HG03045 (cell line): ENCODE measurements around the gene ATOH7.
"Not testable (repeated sequence)": the region's sequence is repeated elsewhere in the genome, so short reads cannot be mapped to it uniquely, and the experiment has no call there.

ENCODE experiments used
- ATAC-seq: cut with Tn5 transposase; IDR thresholded peaks from one replicate; pipeline ENCODE4 v1.9.1; 2021; ENCODE audit warnings: mild to moderate bottlenecking, moderate library complexity; ENCODE audit not compliant: unreplicated experiment

ATOH7 gene

GRCh38 chr10:68231817-68232251 lies at the start of gene ATOH7:
Gene ATOH7, minus strand, starts transcription at chr10:68232113. Its CDS starts 436 bp downstream, at chr10:68231677.
- ATAC-seq, result no peak

- no peak for ATAC-seq
These were observed 48.8 kb upstream of the ATOH7 start for GRCh38 chr10:68280758-68281157.

- ATAC-seq, result not testable (repeated sequence)
These were observed 47.2 kb upstream of the ATOH7 start for GRCh38 chr10:68278906-68279753.

GRCh38 chr10:68277814-68278213 lies 45.9 kb upstream of the ATOH7 start:
- not testable (repeated sequence) for ATAC-seq

GRCh38 chr10:68276224-68276623 lies 44.3 kb upstream of the ATOH7 start:
- ATAC-seq, result no peak

DNA sequence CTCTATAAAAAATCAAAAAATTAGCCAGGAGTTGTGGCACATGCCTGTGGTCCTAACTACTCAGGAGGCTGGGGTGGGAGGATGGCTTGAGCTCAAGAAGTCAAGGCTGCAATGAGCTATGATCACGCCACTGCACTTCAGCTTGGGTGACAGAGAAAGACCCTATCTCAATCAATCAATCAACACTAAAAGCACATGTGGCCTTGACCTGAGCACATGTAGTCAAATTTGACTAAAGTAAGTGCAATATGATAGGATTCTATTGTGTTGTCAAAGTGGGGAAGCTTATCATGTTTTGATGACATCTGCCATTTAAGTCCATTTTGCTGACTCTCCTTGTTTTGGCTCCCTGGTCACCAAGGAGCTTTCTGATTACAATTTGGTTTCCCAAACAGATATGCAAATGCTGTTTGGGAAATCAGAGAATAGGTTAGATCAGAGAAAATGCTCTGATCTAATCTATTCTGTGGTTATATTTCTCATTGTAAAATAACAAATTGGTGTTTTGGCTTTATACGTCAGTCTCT lies 43.8 kb upstream of the ATOH7 start:
- no peak for ATAC-seq

GRCh38 chr10:68272833-68273232 lies 40.9 kb upstream of the ATOH7 start:
- ATAC-seq, result no peak

DNA sequence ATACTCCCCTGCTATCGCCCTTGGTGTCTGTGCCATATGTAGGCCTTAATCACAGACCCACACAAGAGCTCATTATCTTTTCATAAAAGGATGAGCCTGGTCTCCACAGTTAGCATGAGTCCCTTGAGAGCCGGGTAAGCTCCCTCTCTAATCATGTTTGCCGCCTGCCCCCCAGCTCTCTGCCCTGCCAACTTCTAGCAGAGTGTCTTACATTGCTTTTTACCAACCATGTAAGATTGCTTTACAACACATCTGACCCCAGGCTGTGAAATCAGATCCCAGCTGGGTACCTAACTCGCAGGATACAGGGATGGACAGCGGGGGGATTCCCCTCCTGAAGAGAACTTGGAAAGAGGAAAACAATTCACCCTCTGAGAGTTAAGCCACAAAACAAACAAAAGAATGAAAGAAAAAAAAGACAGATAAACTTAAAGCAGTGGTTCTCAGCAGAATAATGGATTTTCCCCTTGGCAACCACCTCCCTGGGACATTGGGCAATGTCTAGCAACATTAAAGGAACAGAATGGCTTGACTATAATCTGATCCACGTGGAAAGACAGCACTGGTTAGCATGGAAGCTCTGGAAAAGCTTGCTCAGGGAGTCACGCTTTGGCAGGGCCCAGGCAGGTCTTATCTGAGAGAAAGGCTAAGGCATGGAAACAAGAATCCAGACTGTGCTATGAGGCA lies 39.4 kb upstream of the ATOH7 start:
- ATAC-seq, result no peak

GRCh38 chr10:68269562-68270290 lies 37.8 kb upstream of the ATOH7 start:
- ATAC-seq, result no peak

DNA sequence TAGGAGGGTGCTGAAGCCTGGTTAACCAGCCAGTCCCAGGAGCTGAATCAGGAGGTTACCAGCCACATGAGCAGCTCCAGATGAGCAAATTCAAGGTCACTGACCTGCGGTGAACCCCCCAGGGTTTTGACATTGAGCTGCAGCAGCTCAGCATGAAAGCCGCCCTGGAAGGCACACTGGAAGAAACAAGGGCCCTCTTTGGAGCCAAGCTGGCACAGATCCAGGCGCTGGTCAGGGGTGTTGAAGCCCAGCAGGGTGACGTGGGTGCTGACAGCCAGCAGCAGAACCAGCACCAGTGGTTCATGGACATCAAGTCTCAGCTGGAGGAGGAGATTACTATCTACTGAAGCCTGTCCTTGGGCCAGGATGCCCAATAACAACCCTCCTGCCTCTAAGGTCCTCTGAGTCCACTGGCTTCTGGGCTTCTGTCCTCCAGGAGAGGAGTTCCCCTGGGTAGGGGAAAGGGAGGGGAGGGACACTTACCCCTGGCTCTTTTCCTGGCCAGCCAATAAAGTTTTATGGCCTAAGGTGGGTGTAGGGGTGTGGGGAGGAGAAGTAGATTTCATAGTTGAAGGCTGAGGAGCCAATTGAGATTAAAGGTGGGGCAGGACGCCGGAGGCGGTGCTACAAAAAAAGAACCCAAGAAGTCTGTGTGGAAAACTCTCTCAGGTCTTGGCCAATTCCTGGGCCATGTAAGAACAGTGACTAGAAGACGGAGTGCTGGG lies 29.4 kb upstream of the ATOH7 start:
- no peak for ATAC-seq

GRCh38 chr10:68253346-68253745 lies 21.4 kb upstream of the ATOH7 start:
- no peak for ATAC-seq

DNA sequence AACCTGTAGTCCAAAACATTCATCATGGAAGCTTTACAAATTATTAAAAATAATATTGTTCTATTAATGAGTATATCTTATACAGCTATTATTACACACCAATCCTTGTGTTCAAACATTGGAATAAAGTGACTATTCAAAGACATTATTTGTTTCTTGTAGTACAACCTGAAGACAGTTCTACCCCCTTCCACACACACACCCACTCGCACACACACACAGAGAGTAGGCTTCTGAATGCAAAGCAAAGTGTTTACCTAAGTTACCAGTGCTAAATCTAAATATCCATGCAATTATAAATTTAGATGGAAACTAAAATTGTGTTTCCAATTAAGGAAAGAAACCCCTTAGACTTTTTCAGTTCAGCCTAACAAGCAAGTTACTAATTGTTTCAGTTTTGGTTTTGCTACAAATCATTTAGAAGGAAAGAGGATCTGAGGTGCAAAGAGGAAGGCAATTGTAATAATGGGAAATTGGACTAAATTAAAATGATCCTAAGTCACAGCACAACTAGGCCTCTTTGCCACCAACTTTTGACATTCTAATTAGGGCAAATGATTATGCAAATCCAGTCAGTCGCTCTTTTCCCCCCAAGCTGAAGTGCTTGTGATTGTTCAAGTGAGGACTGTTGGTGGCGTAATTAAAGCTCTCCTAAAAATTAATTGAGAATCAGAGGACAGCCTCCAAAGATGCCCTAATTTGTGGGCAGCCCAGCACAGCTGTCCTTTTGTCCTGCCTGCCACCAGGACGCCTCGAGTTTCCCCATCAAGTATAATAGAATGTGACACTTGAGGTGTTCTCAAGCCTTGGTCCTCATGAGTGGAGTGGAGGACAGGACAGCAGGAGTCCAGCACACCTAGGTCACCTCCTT lies 19.9 kb upstream of the ATOH7 start:
- no peak for ATAC-seq

DNA sequence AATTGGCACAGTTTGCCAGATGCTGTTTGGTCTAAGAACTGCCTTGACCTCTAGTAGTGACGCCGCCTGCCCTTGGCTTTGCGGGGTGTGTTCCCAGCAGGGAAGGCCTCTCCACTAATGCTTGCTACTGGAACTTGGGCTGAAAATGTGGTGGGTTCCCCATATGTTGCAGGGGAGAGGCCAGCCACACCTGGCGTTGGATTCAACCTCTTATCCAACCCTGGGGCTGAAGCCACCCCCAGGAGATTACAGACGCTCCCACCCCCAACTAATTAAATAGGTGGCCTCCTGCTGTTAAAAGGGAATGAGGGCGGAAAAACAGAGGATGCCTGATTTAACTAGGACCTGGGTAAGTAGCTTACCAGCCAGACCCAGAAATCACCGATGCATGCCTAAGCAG lies 19.2 kb upstream of the ATOH7 start:
- ATAC-seq, result no peak

DNA sequence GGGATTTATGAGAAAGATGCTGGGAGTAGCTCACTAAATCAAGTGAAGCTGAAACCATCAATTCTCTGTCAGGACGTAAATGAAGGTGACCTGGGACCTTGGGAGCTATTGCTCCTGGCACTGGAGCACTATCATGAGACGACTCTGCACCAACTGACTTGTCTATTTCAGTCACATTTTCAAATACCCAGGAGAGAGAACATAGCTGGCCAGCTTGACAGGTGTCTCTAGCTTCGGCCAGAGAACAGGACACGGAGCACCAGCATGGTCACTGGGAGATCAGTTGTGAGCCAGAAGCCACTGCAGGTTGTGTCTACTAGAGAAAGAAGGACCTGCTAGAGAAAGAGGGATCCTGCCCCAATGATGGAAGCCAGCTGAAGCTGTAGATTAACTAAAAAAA lies 17.4 kb upstream of the ATOH7 start:
- no peak for ATAC-seq

DNA sequence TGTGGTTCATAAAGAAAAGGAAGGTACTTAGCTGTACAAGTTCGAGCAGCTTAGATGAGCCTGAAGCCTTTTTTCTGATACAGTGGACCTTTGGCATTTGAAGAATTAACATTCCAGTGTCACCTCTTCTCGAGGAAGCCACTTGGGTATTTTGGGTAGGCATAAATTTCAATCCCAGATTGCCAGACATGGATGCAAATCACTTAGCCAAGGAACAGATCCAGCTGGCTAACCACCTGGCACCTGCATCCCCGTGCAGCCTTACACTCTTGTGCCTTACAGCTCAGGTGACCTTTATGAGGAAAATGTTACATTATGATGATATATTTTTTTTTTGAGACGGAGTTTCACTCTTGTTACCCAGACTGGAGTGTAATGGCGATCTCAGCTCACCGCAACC lies 16.0 kb upstream of the ATOH7 start:
- no peak for ATAC-seq

GRCh38 chr10:68246397-68246796 lies 14.5 kb upstream of the ATOH7 start:
- ATAC-seq, result not testable (repeated sequence)

GRCh38 chr10:68242051-68242450 lies 10.1 kb upstream of the ATOH7 start:
- no peak for ATAC-seq

DNA sequence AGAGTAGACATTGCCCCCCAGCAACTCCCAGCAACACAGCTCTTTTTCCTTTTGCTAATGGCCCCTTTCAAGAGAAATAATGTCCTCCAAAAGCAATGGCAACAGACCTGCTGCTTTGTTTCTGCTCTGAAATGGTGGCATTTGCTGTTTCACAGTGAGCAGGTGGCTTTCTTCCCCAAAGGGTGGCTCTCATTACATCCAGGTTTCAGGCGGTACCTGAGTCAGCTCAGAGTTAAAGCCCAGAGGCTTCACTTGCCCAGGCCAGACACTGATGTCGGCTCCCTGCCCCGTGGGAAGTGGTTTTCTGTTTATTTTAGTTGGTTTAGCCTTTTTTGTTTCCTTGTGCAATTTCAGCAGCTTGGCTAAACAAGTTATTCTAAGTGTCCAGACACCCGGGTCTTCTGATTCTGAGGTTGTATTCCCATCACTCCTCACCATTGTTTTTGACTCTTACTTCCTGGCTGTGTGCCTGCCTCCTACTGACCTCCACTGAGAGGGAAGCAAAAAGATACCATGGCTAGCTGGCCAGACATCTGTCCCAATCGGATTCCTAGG lies 7.8 kb upstream of the ATOH7 start:
- no peak for ATAC-seq

- ATAC-seq, result no peak
These were observed 7.2 kb upstream of the ATOH7 start for GRCh38 chr10:68239069-68239468.
